B cell (primary cell): ENCODE measurements around the gene MYO18A. TPM values are rescaled to one million over a fixed set of nuclear protein-coding genes. Genes with fewer than 3 reads are reported as not detected.

Source experiments
- ATAC-seq: fragments of 200-7000 bp; cut with Tn5 transposase; one replicate; pipeline ENCODE4 v1.10.0; 2021; ENCODE audit warnings: low read depth, mild to moderate bottlenecking, moderate number of reproducible peaks, moderate library complexity
- CTCF ChIA-PET: fragments of 350-600 bp; sonication (Branson Sonifier 250); formaldehyde crosslinking; loops from one replicate; lab custom pipeline; 2021; ENCODE audit warnings: antibody characterized with exemption, inconsistent platforms; lab: Charles Lee
- POLR2A ChIA-PET: fragments of 350-600 bp; sonication (Branson Sonifier 250); formaldehyde crosslinking; loops from one replicate; lab custom pipeline; 2021; ENCODE audit warnings: antibody characterized with exemption; lab: Charles Lee
- DNase-seq: peaks from one replicate; pipeline ENCODE4 v3.0.0; 2013
- H2AFZ ChIP-seq: 2 replicates; pipeline ENCODE4 v1.6.1; 2012; ENCODE audit warnings: mild to moderate bottlenecking, low read depth, low read length; ENCODE audit not compliant: insufficient read depth, poor library complexity, severe bottlenecking
- H3K27ac ChIP-seq, 2 donors: 1 replicate in 1 of 2; 2 replicates in 1 of 2; pipeline ENCODE4 v1.5.1; 2012 to 2013; ENCODE audit warnings: low read length in 2 of 2, mild to moderate bottlenecking in 2 of 2, moderate library complexity in 1 of 2
- H3K27me3 ChIP-seq, 4 experiments: fragments of 200-600 bp in 1 of 4; sonication (generic) in 1 of 4; replicated peaks in 1 of 4; 1 replicate in 2 of 4; 2 replicates in 2 of 4; pipeline versions ENCODE4 v1.6.1 to v1.7.0; 2013 to 2016; ENCODE audit warnings: low read length in 3 of 4, mild to moderate bottlenecking in 2 of 4, mixed read lengths in 1 of 4, moderate library complexity in 1 of 4; ENCODE audit not compliant: insufficient read depth in 4 of 4, control insufficient read depth in 3 of 4; ENCODE audit errors: control extremely low read depth in 1 of 4
- H3K36me3 ChIP-seq, 2 experiments: replicated peaks in 1 of 2; 1 replicate in 1 of 2; 2 replicates in 1 of 2; pipeline versions ENCODE4 v1.6.1 to v1.7.1; 2013; ENCODE audit warnings: low read length in 1 of 2; ENCODE audit not compliant: insufficient read depth in 2 of 2, control insufficient read depth in 1 of 2; ENCODE audit errors: control extremely low read depth in 1 of 2, extremely low read depth in 1 of 2
- H3K4me1 ChIP-seq, 2 donors: fragments of 200-600 bp in 1 of 2; sonication (generic) in 1 of 2; 1 replicate in 1 of 2; 2 replicates in 1 of 2; pipeline versions ENCODE4 v1.5.1 to v1.6.1; 2013 to 2017; ENCODE audit warnings: low read length in 2 of 2; ENCODE audit not compliant: control insufficient read depth in 2 of 2, insufficient read depth in 2 of 2
- H3K4me2 ChIP-seq: replicated peaks from 2 replicates; pipeline ENCODE3; 2012; ENCODE audit warnings: mild to moderate bottlenecking, low read depth, low read length; ENCODE audit not compliant: poor library complexity, severe bottlenecking
- H3K4me3 ChIP-seq, 5 experiments: fragments of 200-600 bp in 1 of 5; sonication (generic) in 1 of 5; 1 replicate in 3 of 5; 2 replicates in 2 of 5; pipeline versions ENCODE4 v1.5.1 to v1.7.0; 2011 to 2016; ENCODE audit warnings: low read length in 4 of 5, mild to moderate bottlenecking in 4 of 5, low read depth in 2 of 5, control low read depth in 1 of 5, moderate library complexity in 1 of 5; ENCODE audit not compliant: insufficient read depth in 1 of 5; ENCODE audit errors: control extremely low read depth in 1 of 5, extremely low read depth in 1 of 5
- H3K79me2 ChIP-seq: fragments of 200-600 bp; sonication (generic); one replicate; pipeline ENCODE4 v1.6.0; 2016; ENCODE audit warnings: low read length; ENCODE audit not compliant: control insufficient read depth, insufficient read depth
- H3K9ac ChIP-seq: fragments of 200-600 bp; sonication (generic); 2 replicates; pipeline ENCODE4 v1.6.1; 2017; ENCODE audit warnings: mild to moderate bottlenecking, low read length, moderate library complexity
- H3K9me3 ChIP-seq, 3 donors: one replicate each; pipeline versions ENCODE4 v1.6.1 to v1.7.1; 2013; ENCODE audit warnings: low read length in 2 of 3; ENCODE audit not compliant: control insufficient read depth in 2 of 3, insufficient read depth in 1 of 3; ENCODE audit errors: control extremely low read depth in 1 of 3
- H4K20me1 ChIP-seq: 2 replicates; pipeline ENCODE4 v1.6.0; 2012; ENCODE audit warnings: mild to moderate bottlenecking, low read length; ENCODE audit not compliant: insufficient read depth, control insufficient read depth, poor library complexity, severe bottlenecking
- H3K27ac Mint-ChIP-seq: one replicate; pipeline ENCODE4 v1.8.0; 2021; ENCODE audit warnings: mixed read lengths
- H3K27me3 Mint-ChIP-seq: one replicate; pipeline ENCODE4 v1.8.0; 2021; ENCODE audit warnings: mixed read lengths
- H3K4me1 Mint-ChIP-seq: one replicate; pipeline ENCODE4 v1.8.0; 2021; ENCODE audit warnings: mixed read lengths
- H3K4me3 Mint-ChIP-seq: one replicate; pipeline ENCODE4 v1.8.0; 2021; ENCODE audit warnings: mixed read lengths
- H3K9me3 Mint-ChIP-seq: one replicate; pipeline ENCODE4 v1.8.0; 2022; ENCODE audit warnings: mixed read lengths; ENCODE audit not compliant: insufficient read depth
- EZH2 ChIP-seq: IDR thresholded peaks from 2 replicates; pipeline ENCODE4 v1.6.1; 2012; ENCODE audit warnings: borderline replicate concordance, low read depth, mild to moderate bottlenecking, moderate library complexity, low read length; ENCODE audit not compliant: insufficient read depth, poor library complexity, severe bottlenecking
- WGBS: methylation state at CpG from one replicate; pipeline ENCODE4 v1.1.5; 2013; ENCODE audit warnings: missing lambda C conversion rate; ENCODE audit not compliant: insufficient coverage; 5-methylcytosine and 5-hydroxymethylcytosine counted together
- intact Hi-C: fragments of 100-400 bp; cut with micrococcal nuclease; formaldehyde crosslinking; loops from one replicate; pipeline ENCODE4 v1.10.0; 2022
- polyA plus RNA-seq: library from polyadenylated mRNA; depleted of rRNA; stranded (reverse); fragments of >200 nt; gene quantifications from 2 replicates; pipeline ENCODE4 v1.2.3, GENCODE V29; 2012
- total RNA-seq, 2 donors: library from RNA; stranded (reverse); fragments of 120-200 nt in 1 of 2; gene quantifications; 1 replicate in 1 of 2; 2 replicates in 1 of 2; pipeline versions ENCODE4 v1.2.3 to v1.2.4, GENCODE V29; 2013 to 2022
- TF ChIP-seq, protein P1 (sequence below): fragments of 200-600 bp; IDR thresholded peaks from one replicate; pipeline ENCODE4 v1.8.0; 2022; ENCODE audit warnings: antibody characterized with exemption, mild to moderate bottlenecking

Gene MYO18A
- total and polyA plus RNA-seq, 2 donors (not counting 1 experiment from before 2014, with no cell fraction given), result 72.2 to 155 TPM

DNA sequence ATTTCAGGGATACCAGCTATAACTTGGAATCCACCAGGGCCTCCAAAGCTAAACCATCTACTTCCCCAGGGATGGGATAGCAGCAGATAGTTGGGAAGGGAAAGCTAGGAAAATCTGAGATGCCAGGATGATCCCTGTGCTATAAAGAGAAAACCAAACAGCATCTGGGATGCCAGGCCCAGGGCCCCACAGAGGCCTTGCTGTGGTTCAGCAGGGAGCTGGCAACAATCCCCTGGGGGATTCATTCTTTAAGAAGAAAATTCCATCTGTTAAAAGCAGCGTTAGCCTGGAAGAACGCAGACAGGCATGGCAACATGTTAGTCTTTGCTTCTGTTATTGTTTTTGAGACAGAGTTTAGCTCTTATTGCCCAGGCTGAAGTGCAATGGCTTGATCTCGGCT lies 16.6 kb downstream of the MYO18A start:
- Histone ChIP-seq H3K9ac (no peak overlapping the region), H2AFZ (no peak overlapping the region), H4K20me1 (no peaks in the 10 kb centered on the region), H3K4me1 (peaks cover 0 to 3% of the 10 kb centered on the region in 2 donors), H3K36me3 (no peaks in the 10 kb centered on the region), H3K27me3 (no peaks in the 10 kb centered on the region), H3K27ac (no peak overlapping the region), H3K4me3 (no peak overlapping the region), H3K9me3 (no peaks in the 10 kb centered on the region), H3K4me2 (no peak overlapping the region), H3K79me2 (no peaks in the 10 kb centered on the region)
- H3K4me1 Mint-ChIP-seq, result peaks cover 1% of the 10 kb centered on the region
- intact Hi-C loops, result no loop called here
- CTCF ChIA-PET, result interaction anchor here (1.3 to 2.2 kb wide), 3 partner anchors 13 to 36 kb away, joined by 3 to 5 read pairs (median 4); no protein-coding TSS in a partner anchor
- POLR2A ChIA-PET, result no interaction called here
- no peaks in the 10 kb centered on the region for H3K9me3 Mint-ChIP-seq
- DNase-seq (no peak), ATAC-seq (no peak)
- no peak overlapping the region for H3K27ac Mint-ChIP-seq
- TF ChIP-seq EZH2, result no peak
- TF ChIP-seq, protein P1, sequence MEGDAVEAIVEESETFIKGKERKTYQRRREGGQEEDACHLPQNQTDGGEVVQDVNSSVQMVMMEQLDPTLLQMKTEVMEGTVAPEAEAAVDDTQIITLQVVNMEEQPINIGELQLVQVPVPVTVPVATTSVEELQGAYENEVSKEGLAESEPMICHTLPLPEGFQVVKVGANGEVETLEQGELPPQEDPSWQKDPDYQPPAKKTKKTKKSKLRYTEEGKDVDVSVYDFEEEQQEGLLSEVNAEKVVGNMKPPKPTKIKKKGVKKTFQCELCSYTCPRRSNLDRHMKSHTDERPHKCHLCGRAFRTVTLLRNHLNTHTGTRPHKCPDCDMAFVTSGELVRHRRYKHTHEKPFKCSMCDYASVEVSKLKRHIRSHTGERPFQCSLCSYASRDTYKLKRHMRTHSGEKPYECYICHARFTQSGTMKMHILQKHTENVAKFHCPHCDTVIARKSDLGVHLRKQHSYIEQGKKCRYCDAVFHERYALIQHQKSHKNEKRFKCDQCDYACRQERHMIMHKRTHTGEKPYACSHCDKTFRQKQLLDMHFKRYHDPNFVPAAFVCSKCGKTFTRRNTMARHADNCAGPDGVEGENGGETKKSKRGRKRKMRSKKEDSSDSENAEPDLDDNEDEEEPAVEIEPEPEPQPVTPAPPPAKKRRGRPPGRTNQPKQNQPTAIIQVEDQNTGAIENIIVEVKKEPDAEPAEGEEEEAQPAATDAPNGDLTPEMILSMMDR, result no peak
- no peak overlapping the region for H3K4me3 Mint-ChIP-seq
- WGBS, result 74% methylated on average over 3 of the region's 3 CpGs
- H3K27me3 Mint-ChIP-seq, result no peaks in the 10 kb centered on the region

DNA sequence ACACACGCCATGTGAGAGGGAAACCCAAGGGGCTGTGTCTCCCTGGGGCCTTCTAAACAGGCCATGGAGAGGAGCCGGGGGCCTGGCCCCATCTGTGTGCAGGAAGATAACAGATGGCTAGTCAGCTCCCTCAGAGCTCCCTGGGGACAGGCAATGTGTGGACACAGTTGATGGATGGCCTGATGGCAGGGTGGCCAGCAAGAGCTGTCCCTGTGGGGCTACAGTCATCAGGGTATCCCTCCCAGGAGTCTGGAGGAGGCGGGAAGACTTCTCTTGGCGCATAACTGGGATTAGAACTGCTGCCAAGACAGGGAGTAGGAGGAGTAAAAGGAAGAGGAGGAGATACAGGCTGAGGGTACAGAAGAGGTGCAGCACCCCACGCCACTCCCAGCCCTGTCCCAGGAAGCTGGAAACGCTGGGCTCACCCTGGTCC lies 17.3 kb downstream of the MYO18A start:
- Histone ChIP-seq H2AFZ (no peak overlapping the region), H3K27me3 (no peaks in the 10 kb centered on the region), H3K9me3 (no peaks in the 10 kb centered on the region), H3K4me1 (peaks cover 0 to 3% of the 10 kb centered on the region in 2 donors), H3K9ac (no peak overlapping the region), H3K4me3 (no peak overlapping the region), H3K27ac (no peak overlapping the region), H3K36me3 (no peaks in the 10 kb centered on the region), H3K4me2 (no peak overlapping the region), H3K79me2 (no peaks in the 10 kb centered on the region), H4K20me1 (no peaks in the 10 kb centered on the region)
- ChIA-PET POLR2A (no interaction called here), CTCF (interaction anchor here (1.3 to 2.2 kb wide), 3 partner anchors 13 to 37 kb away, joined by 3 to 5 read pairs (median 4); no protein-coding TSS in a partner anchor)
- H3K27ac Mint-ChIP-seq, result no peak overlapping the region
- intact Hi-C loops, result no loop called here
- no peak for DNase-seq
- H3K4me3 Mint-ChIP-seq, result no peak overlapping the region
- no peaks in the 10 kb centered on the region for H3K27me3 Mint-ChIP-seq
- no peaks in the 10 kb centered on the region for H3K9me3 Mint-ChIP-seq
- H3K4me1 Mint-ChIP-seq, result peaks cover 1% of the 10 kb centered on the region
- WGBS, result 77% methylated on average over 5 of the region's 6 CpGs
- no peak for ATAC-seq
- TF ChIP-seq EZH2, result no peak
- TF ChIP-seq, protein P1, result no peak
